Caki2 (cell line): ENCODE results near the gene ALDH1A3. TPM values are rescaled to one million over a fixed set of nuclear protein-coding genes. Genes with fewer than 3 reads are reported as not detected.

Experiments used
- DNase-seq: peaks from one replicate; pipeline ENCODE4 v3.0.0-alpha.2; 2015; ENCODE audit warnings: low read depth
- in situ Hi-C: cut with HindIII; loops from 2 replicates; pipeline ENCODE4 v1.10.0; 2016; ENCODE audit warnings: low sequenced_read_pairs, low pct_unique_long_range_greater_than_20kb, mixed read lengths
- total RNA-seq: library from RNA; depleted of rRNA; stranded (reverse); fragments of >200 nt; shearing (Covaris generic); gene quantifications from 2 replicates; pipeline ENCODE4 v1.2.3, GENCODE V29; 2014; ENCODE audit warnings: low replicate concordance

ALDH1A3 gene
- total RNA-seq, 1 experiment from 2014 or later, result 141 TPM

DNA sequence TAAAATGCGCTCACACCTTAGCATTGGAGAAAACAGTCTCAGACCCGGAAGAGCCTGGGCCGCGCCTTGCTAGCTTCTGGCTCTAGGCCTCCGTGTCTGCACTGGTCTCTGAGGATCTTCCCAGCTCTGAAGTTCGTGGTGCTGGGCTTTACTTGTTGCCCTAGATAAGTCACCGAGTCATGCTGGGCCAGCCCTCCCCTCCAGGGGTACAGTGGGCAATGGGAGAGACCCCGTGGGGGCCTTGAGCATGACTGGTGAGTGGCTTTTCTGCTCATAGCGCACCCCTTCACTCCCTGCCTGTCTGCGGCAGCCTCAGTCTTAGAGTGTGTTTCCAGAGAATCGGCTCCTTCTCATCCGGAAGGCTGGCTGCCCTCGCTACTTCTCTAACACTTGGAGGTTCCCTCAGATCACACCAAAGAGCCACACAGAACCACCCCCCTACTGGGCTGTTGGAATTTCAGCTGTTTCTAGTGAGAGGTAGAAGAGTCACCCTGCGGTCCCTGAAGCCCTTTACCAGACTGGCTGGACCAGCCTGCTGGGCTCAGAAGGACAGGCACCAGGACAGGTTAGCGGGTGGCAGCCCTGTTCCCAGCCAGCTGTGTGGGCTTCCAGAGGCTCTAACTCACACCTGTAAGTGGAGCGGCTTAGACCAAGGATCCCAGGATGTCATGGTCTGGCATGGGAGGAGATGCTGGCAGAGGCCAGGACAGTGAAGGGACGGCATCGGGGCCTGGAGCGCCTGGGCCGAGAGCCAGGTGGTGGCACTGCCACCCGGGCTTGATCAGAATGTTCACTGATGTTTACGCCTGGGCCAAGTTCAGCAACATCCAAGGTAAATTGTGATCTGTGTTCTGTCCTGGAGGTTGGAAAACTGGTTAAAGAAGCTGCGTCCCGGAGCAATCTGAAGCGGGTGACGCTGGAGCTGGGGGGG lies 17.9 kb downstream of the ALDH1A3 start:
- in situ Hi-C loops, result no loop called here
- no peak for DNase-seq

DNA sequence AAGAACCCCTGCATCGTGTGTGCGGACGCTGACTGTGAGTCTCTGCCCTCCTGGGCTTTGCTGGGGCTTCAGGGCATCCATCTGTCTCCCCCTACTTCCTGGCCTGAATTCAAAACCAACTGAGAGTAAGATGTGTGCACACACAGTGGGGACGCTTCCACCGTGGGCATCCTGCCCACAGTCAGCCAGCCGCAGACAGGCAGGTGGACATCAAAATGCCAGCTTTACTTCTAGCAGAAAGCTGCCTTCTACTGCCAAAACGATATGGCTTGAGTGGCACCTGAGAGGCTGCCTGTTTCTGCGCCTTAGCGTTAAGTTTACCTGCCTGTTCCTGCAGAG lies 18.5 kb downstream of the ALDH1A3 start:
- in situ Hi-C loops, result no loop called here
- no peak for DNase-seq

DNA sequence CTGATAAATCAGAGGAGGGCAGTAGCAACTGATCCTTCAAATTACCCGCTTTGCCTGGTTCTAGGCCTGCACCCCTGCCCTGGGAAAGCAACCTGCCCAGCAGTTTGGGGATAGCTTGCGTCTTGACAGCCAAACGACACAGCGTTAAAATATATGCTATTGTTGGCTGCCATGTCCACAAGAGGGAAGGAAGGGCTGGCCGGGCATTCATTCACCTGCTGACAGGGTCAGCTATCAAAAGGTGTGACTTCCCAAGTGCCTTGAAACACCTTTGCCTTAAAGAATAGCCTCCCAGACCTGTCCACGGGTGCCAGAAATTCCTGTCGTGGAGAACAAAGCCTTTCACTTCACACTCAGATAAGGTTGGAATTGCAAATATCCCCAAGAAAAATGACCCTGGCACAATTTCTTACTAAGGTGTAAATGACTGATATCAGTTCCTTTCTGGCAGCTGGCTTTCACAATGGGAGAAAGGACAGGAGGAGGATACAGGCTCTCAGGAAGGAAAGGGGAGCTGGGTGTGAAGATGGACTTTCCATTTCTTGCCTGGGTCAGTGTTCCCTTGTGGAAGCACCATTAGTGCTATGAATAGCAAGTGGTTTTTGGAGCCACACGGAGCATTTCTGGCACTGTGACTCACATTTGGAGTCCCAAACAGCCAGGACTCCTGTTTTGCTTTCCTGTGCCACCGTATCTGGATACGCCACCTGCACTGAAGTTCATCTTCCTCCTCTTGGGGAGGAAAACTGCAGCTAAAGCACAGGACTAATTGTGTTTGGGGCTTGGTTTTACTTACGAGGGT lies 19.2 kb downstream of the ALDH1A3 start:
- DNase-seq, result no peak
- in situ Hi-C loops, result no loop called here

DNA sequence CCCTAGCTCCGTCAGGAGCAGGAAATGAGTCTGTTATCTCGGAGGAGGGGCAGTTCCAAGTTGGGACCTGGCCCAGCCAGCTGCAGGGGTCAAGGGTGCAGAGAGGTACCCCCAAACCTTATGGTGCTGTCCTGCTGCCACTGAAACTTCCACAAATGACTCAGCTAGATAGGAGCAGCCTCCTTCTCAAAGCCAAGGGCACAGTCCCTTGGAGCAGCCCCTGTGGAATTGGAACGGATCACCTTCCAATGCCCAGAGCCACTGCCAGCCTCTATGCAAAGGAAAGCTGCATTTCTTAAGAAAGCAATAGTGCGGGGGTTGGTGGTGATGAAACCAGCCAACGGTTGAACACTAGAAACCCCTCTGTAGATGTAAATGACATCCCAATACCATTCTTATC lies 20.0 kb downstream of the ALDH1A3 start:
- no peak for DNase-seq
- in situ Hi-C loops, result no loop called here

DNA sequence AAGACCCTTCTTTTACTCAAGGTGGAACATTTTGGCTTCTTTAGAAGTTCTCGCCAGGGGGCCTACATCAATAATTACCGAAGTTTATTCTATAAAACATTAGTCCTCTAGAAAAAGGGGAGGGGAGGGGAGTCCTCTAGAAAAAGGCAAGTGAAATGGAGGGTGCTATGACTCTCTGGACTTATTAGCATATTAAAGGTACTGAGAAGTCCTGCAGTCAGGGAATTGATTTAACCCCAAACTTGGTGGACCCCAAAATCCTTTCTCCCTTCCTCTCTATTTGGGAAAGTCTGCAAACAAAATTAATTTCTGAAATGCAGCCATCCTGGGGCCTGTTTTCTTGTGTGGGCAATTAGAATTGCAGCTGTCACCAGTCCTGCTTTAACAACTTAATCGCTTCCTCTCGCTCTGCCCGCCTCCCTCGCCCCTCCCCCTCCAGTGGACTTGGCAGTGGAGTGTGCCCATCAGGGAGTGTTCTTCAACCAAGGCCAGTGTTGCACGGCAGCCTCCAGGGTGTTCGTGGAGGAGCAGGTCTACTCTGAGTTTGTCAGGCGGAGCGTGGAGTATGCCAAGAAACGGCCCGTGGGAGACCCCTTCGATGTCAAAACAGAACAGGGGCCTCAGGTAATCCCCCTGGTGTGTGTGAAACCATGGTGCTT lies 20.6 kb downstream of the ALDH1A3 start:
- no peak for DNase-seq
- in situ Hi-C loops, result no loop called here

DNA sequence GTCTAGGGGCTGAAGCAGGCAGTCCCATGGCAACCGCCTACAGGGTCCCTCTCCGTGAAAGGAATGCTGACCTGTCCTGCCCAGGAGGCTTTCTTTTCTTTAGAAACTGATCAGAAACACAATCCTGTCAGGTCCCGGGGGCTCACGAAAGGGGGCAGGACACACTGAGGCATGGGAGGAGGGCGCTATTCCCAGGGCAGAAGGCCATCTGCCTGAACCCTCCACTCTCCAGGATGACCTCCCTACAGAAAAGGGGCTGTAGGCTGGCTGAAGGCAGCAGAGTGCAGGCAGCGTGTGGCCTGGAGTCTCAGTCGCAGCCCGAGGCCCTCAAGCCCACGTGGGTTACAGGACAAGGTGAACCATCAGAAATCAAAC lies 21.2 kb downstream of the ALDH1A3 start:
- in situ Hi-C loops, result no loop called here
- no peak for DNase-seq

DNA sequence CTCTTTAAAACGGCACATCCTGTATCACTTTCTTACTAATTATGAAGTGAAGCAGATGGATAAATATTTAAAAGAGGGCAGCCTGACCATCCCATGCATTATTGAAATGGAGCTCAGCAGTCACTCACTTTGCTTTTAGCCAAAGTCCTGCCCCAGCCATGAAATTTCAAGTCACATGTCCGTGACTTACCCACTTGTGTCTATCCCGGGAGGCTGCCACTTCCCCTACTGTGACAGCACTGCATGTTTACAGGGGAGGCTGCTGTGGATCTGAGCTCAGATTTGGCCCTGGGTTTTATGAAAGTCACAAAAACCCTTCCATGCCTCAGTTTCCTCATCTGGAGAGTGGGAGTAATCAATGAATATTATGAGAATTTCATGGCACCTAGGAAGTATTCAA lies 21.7 kb downstream of the ALDH1A3 start:
- no peak for DNase-seq
- in situ Hi-C loops, result no loop called here

DNA sequence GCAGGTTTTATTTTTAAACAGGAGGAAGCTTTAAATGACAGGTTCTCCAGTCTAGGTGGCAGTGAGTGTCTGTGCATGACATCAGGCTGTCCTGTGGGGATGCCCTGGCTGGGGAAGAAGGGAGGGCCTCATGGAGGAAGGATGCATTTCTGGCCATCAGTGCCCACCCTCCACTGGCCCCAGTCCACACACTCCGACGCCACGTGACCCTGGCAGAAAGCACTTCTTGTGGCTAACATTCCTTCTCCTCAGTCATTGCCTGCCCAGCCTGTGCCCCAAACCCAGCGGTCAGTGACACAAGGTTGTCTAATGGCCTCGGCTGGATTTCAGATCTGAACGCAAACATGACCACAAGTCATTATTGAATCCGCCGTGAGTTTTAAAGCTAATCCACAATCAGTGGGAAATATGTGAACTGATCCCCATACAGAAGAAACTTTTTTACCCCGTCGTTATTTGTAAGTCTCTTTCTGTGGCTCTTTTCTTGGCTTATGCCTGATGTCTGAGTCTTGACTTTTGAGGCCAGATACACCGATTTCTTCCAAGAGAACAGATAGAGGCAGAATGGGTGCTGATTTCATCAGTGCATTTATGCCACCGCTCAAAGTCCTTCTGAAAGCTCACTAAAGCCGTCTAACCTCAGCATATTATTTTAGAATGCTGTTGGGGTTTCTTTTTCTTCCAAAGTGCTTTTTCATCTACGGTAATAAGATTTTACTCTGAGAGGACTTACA lies 22.2 kb downstream of the ALDH1A3 start:
- in situ Hi-C loops, result no loop called here
- DNase-seq, result no peak

DNA sequence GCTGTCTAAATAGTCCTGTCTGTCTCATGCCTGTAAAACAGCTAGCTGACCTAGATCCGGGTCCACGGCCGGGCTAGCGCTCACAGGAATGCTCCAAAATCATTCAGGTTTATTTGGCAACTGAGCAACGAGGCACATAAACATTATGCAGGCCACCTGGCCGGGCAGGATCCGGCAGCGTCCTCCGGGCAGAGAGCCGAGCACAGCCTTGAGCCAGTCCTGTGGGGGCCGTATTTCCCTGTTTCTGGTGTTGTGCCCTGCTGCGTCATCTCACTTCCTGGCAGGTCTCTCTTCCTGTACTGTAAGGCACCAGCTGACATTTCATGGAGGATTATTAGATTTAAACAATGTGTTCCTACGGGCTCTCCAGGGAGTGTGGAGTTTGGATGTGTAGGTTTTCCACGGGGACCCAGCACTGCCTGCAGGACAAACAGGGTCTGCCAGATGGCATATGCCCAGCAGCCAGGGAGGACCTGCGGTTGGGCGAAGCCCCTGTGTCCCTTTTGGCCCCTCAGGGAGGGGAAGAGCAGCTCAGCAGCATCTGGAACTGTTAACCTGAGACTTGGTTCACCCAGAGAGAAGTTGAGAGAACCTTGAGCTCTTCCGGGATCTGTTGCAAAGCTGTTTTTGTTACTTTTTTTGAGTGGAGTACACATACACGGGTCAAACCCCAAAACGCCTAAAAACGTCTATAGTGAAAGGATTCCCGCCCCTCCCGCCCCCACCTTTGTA lies 23.0 kb downstream of the ALDH1A3 start:
- in situ Hi-C loops, result no loop called here
- DNase-seq, result no peak

DNA sequence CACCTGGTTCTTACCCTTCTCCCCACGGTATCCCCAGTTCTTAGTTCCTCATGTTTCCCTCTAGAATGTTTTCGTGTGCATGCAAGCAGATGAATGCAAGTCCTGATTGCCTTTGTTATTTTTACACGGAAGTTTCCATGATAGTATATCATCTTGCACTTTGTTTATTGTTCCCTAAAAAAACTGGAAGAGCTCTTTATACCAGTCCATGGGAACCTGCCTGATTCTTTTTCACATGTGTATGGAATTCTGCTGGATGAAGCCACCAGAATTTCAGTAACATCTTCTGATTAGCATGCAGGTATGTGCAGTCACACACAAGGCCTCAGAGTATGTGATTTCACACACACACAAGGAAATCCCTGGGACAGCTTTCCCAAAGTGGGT lies 23.5 kb downstream of the ALDH1A3 start:
- no peak for DNase-seq
- in situ Hi-C loops, result no loop called here

DNA sequence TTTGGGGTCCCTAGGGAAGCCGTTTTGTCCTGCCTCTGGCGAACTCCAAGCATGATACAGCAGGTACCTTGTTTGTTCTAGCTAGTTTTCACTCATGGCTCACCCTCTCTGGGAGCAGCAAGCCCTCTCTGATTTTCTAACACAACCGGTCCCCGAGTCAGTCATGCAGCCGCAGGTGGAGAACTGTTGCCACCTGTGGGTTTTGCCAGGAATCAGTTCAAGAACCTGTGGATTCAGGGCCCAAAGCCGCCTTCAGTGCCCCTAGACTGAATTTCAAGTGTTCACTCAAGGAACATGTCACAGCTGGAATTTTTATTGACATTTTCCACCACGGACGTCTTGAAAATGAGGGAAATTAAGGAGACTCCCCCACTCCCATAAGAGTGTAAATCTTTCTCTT lies 26.2 kb downstream of the ALDH1A3 start:
- in situ Hi-C loops, result no loop called here
- DNase-seq, result no peak

DNA sequence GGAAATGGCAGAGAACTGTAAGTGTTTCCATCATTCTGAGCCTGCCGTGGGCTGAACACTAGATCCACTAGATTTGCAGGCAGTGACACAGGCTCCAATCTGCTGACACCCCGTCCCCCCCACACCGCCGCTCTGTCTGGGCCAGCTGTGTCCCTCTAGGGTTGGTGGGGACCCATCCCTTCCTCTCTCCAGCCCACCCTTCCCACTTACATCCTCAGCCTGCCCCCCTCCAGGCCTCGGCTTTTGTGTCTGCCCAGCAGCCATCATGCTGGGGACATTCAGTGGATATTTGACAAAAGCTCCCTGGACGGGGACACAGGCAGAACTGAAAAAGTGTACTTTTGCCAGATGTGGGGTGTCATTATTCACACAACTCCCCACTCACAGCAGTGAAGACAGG lies 28.8 kb downstream of the ALDH1A3 start:
- in situ Hi-C loops, result no loop called here
- no peak for DNase-seq

DNA sequence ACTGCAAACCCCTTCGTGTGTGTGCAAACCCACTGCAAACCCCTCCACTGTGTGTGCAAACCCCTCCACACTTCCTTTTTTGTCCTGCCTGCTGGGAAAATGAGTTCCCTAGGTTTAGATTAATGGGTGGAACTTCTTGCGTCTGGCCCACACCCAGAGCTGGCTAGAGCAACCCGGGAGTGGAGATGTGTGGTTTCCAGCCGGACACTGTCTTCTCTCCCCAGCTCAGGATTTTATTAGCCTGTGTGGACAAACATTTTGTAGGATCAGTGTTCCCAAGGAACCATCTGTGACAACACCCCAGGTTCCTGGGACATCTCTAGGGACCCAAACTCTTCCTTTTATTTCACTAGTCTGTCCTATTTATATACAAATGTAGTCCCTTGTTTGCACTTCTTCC lies 29.9 kb downstream of the ALDH1A3 start:
- in situ Hi-C loops, result no loop called here
- DNase-seq, result no peak

DNA sequence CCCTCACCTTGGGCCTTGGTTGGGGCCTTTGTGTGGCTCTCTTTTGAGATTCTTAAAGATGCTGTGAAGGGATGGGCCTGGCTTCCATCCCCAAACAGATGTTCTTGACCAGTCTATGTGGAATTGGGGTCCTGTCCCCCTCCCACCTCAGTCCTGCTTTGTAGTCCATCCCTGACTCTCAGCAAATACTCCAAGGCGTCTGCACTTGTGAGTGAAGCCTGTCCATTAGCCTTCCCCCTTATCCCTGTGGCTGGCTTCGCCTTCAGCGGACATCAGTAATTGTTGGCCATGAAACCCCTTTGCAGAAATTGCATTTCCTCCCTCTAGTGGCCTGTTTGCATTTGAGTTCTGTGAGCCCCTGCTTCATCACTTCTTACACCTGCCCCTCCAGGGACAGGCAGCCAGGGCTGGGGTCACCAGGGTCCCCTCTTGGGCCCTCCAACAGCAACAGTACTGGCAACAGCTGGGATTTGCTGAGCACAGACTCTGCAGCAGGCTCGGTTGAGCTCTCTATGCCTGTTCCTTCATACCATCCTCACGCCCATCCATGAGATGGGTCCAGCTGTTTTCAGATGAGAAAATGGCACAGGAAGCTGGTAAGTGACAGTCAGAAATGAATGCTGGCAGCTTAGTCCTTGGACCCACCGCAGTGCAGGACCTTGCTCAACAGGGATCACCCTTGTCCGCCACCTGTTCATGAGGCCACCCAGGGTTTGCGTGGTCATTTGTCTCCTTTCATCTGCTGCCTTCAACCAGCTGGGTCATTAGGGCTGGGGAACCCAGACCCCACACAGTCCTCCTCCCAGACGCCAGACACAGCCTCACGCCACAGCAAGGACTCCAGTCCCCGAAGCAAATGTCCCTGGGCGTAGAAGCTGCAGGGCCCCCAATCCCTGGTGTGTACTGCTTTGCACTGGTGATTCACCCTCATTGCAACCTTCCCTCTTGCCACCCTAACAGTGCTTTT lies 30.6 kb downstream of the ALDH1A3 start:
- in situ Hi-C loops, result no loop called here
- no peak for DNase-seq

DNA sequence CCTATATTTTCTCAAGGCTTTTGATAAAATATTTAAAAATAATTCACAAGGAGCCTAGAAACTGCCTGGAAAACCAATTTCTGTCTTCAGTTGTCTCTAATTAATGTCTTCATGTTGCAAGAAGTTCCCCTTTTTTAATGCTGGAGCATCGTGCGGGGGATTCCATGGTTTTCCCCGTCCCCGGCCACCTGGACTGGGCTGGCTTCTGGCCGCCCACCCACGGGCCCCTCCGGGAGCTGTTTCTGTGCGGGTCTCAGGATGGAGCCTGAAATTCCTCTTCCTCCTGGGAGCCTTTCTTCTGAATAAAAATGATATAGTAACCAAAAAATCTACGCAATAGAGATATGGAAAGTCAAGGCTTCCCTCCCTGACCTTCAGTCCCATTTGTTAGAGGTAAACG lies 31.5 kb downstream of the ALDH1A3 start:
- in situ Hi-C loops, result no loop called here

DNA sequence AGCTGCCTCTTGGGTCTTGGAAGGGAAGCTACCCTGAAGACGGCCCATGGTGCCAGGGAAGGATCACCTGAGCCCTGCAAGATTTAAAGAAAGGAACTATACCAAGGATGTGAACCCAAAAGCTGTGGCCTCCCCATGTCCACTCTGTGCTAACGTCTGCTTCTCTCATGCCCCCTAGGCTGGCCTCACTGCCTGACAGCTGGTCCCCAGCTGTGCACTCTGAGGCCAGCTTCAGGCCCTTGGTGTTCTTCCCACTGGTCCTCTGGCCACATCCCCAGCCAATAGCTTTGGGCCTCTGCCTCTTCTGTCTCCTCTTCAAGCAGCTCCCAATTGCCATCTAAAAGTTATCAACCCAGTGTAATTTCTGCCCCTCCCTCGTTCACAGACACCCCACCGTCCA lies 34.3 kb downstream of the ALDH1A3 start:
- no peak for DNase-seq
- in situ Hi-C loops, result no loop called here

More for the DNA sequence above, 31.5 kb downstream of the ALDH1A3 start:
- no peak for DNase-seq

DNA sequence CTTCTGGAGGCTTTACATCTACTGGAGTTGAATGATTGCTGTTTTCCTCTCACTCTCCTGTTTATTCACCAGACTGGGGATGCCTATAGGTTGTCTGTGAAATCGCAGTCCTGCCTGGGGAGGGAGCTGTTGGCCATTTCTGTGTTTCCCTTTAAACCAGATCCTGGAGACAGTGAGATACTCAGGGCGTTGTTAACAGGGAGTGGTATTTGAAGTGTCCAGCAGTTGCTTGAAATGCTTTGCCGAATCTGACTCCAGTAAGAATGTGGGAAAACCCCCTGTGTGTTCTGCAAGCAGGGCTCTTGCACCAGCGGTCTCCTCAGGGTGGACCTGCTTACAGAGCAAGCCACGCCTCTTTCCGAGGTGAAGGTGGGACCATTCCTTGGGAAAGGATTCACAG lies 35.2 kb downstream of the ALDH1A3 start:
- in situ Hi-C loops, result no loop called here

More for the DNA sequence above, 35.2 kb downstream of the ALDH1A3 start:
- DNase-seq, result no peak
